ENCODE data around the gene KIFAP3.

The KIFAP3 gene

GRCh38 chr1:169892176-169892926 is 182.1 kb downstream of the KIFAP3 start:
- Histone ChIP-seq H3K27ac (replicated peaks) (no peak overlapping the region; the same call in 1 of the 2 replicates), H3K4me3 (replicated peaks; ENCODE audit: insufficient read depth, low read length) (peak overlapping the region; percentile 86), H3K27me3 (ENCODE audit: insufficient read depth, poor library complexity, severe bottlenecking) (no peaks in the 10 kb centered on the region)
- TF ChIP-seq POLR2AphosphoS5 (IDR thresholded peaks at IDR 0.05; ENCODE audit: low read depth) (no peak), REST (IDR thresholded peaks at IDR 0.05; ENCODE audit: insufficient replicate concordance, low read depth) (no peak), GABPA (IDR thresholded peaks at IDR 0.05; ENCODE audit: low read depth) (no peak), SPI1 (IDR thresholded peaks at IDR 0.05; ENCODE audit: borderline replicate concordance, low read depth) (no peak)
- TF ChIP-seq, protein P1, sequence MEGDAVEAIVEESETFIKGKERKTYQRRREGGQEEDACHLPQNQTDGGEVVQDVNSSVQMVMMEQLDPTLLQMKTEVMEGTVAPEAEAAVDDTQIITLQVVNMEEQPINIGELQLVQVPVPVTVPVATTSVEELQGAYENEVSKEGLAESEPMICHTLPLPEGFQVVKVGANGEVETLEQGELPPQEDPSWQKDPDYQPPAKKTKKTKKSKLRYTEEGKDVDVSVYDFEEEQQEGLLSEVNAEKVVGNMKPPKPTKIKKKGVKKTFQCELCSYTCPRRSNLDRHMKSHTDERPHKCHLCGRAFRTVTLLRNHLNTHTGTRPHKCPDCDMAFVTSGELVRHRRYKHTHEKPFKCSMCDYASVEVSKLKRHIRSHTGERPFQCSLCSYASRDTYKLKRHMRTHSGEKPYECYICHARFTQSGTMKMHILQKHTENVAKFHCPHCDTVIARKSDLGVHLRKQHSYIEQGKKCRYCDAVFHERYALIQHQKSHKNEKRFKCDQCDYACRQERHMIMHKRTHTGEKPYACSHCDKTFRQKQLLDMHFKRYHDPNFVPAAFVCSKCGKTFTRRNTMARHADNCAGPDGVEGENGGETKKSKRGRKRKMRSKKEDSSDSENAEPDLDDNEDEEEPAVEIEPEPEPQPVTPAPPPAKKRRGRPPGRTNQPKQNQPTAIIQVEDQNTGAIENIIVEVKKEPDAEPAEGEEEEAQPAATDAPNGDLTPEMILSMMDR (IDR thresholded peaks at IDR 0.05; ENCODE audit: insufficient read depth, low read length) = no peak
- DNase-seq (ENCODE audit: low read depth in 1 of 2, low spot score in 1 of 2) = no peak

- Histone ChIP-seq H3K4me3 (replicated peaks; ENCODE audit: insufficient read depth, low read length) (no peak overlapping the region), H3K27me3 (ENCODE audit: insufficient read depth, poor library complexity, severe bottlenecking) (no peaks in the 10 kb centered on the region), H3K27ac (replicated peaks) (no peak overlapping the region)
- DNase-seq (ENCODE audit: low read depth in 1 of 2, low spot score in 1 of 2) = no peak
- TF ChIP-seq SPI1 (IDR thresholded peaks at IDR 0.05; ENCODE audit: borderline replicate concordance, low read depth) = no peak
- TF ChIP-seq, protein P1 (IDR thresholded peaks at IDR 0.05; ENCODE audit: insufficient read depth, low read length) = no peak
- TF ChIP-seq POLR2AphosphoS5 (IDR thresholded peaks at IDR 0.05; ENCODE audit: low read depth) = no peak
- no peak for TF ChIP-seq REST (IDR thresholded peaks at IDR 0.05; ENCODE audit: insufficient replicate concordance, low read depth)
- no peak for TF ChIP-seq GABPA (IDR thresholded peaks at IDR 0.05; ENCODE audit: low read depth)
These were observed 183.0 kb downstream of the KIFAP3 start for GRCh38 chr1:169891539-169891885.

DNA sequence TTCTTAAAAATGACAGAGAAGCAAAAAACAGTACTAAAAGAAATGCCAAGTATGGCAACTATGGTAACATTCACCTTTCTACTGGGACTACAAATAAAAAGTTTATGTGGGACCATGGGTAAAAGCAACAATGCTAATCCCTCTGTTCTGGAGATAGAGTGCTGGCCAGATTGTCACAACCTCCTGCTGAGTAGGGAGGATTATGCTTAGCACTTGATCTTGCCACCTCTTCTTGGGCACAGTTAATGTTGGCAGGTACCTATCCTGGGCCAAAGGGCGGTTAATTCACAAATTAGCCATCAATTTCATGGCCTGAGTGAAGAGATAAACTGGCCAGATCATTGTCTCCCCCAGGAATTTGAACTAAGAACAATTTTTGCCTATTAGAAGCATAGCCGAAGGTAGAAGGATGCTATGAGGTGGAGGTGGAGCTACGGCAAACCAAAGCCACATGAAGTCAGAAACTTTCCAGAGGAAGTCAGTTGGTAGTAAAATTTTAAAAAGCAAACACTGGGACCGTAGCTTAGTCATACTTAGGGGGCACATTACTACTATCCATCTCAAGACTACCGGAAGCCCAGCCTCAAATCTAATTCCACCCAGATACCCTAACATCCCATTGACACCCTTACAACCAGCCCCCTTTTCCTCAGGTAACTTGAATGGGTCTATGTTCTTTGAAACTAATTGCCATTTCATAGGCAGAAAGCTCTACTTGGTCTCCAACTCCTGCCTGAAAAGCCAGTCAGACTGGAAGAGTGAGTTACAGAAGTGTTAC is 183.5 kb downstream of the KIFAP3 start:
- TF ChIP-seq GABPA (IDR thresholded peaks at IDR 0.05; ENCODE audit: low read depth) = no peak
- Histone ChIP-seq H3K27me3 (ENCODE audit: insufficient read depth, poor library complexity, severe bottlenecking) (no peaks in the 10 kb centered on the region), H3K27ac (replicated peaks) (no peak overlapping the region), H3K4me3 (replicated peaks; ENCODE audit: insufficient read depth, low read length) (no peak overlapping the region)
- DNase-seq (ENCODE audit: low read depth in 1 of 2, low spot score in 1 of 2) = no peak

- no peak overlapping the region for H3K4me3 ChIP-seq (replicated peaks; ENCODE audit: insufficient read depth, low read length)
- no peak for DNase-seq (ENCODE audit: low read depth in 1 of 2, low spot score in 1 of 2)
- H3K27me3 ChIP-seq (ENCODE audit: insufficient read depth, poor library complexity, severe bottlenecking) = no peaks in the 10 kb centered on the region
- no peak overlapping the region for H3K27ac ChIP-seq (replicated peaks)
- TF ChIP-seq SPI1 (IDR thresholded peaks at IDR 0.05; ENCODE audit: borderline replicate concordance, low read depth) = no peak
- TF ChIP-seq, protein P1 (IDR thresholded peaks at IDR 0.05; ENCODE audit: insufficient read depth, low read length) = no peak
- TF ChIP-seq REST (IDR thresholded peaks at IDR 0.05; ENCODE audit: insufficient replicate concordance, low read depth) = no peak
- no peak for TF ChIP-seq GABPA (IDR thresholded peaks at IDR 0.05; ENCODE audit: low read depth)
- no peak for TF ChIP-seq POLR2AphosphoS5 (IDR thresholded peaks at IDR 0.05; ENCODE audit: low read depth)
These were observed 184.6 kb downstream of the KIFAP3 start for GRCh38 chr1:169889871-169890270.

Measured in HL-60 (cell line).